Esophagus muscularis mucosa (tissue), 4 donors: ENCODE results near the gene EMP2. TPM values are rescaled to one million over a fixed set of nuclear protein-coding genes. Genes with fewer than 3 reads are reported as not detected.

Experiments used
- DNase-seq: peaks from one replicate; pipeline ENCODE4 v3.0.0-alpha.2; 2017; ENCODE audit errors: extremely low spot score
- H3K27ac ChIP-seq, 4 donors: fragments of 200-600 bp; sonication (generic); replicated peaks in 1 of 4; 1 replicate in 3 of 4; 2 replicates in 1 of 4; pipeline ENCODE4 v1.5.1; 2016 to 2019; ENCODE audit warnings: mild to moderate bottlenecking in 1 of 4
- H3K27me3 ChIP-seq, 4 donors: fragments of 200-600 bp; sonication (generic); one replicate each; pipeline versions ENCODE4 v1.5.1 to v1.6.0; 2016 to 2019
- H3K36me3 ChIP-seq, 4 donors: fragments of 200-600 bp; sonication (generic); one replicate each; pipeline ENCODE4 v1.5.1; 2016 to 2019
- H3K4me1 ChIP-seq, 4 donors: fragments of 200-600 bp; sonication (generic); one replicate each; pipeline ENCODE4 v1.5.1; 2016 to 2019
- H3K4me3 ChIP-seq, 4 donors: fragments of 200-600 bp; sonication (generic); 1 replicate in 2 of 4; 2 replicates in 2 of 4; pipeline ENCODE4 v1.5.1; 2016 to 2019; ENCODE audit warnings: mild to moderate bottlenecking in 4 of 4, moderate library complexity in 1 of 4
- H3K9me3 ChIP-seq, 4 donors: fragments of 200-600 bp; sonication (generic); 1 replicate in 3 of 4; 2 replicates in 1 of 4; pipeline ENCODE4 v1.5.1; 2016 to 2019
- CTCF ChIP-seq, 3 experiments: fragments of 200-600 bp in 2 of 3; fragments of 450-650 bp in 1 of 3; sonication (generic) in 2 of 3; IDR thresholded peaks; one replicate each; pipeline ENCODE4 v1.5.1; 2017 to 2019; ENCODE audit warnings: antibody characterized with exemption in 3 of 3, mild to moderate bottlenecking in 2 of 3, moderate library complexity in 1 of 3
- EP300 ChIP-seq: sonication (generic); formaldehyde crosslinking; IDR thresholded peaks from one replicate; pipeline ENCODE4 v1.6.1; 2017; ENCODE audit warnings: antibody characterized with exemption
- POLR2A ChIP-seq: fragments of 450-650 bp; IDR thresholded peaks from one replicate; pipeline ENCODE4 v1.6.1; 2017; ENCODE audit warnings: antibody characterized with exemption, moderate library complexity, mild to moderate bottlenecking, low read depth
- POLR2AphosphoS5 ChIP-seq, 2 donors: sonication (generic); formaldehyde crosslinking; IDR thresholded peaks; one replicate each; pipeline ENCODE4 v1.6.1; 2017; ENCODE audit warnings: antibody characterized with exemption in 2 of 2
- WGBS: methylation state at CpG from one replicate; pipeline ENCODE4 v1.1.5; 2018; 5-methylcytosine and 5-hydroxymethylcytosine counted together
- intact Hi-C: fragments of 100-400 bp; cut with DNase I; formaldehyde crosslinking; loops from one replicate; pipeline ENCODE4 v1.15.1; 2023
- total RNA-seq, 4 donors: library from RNA; depleted of rRNA; stranded (reverse); fragments of >200 nt; gene quantifications; one replicate each; pipeline versions ENCODE4 v1.1.0 to v1.2.1, GENCODE V29; 2016

Gene EMP2
- total RNA-seq, 4 donors from 2014 or later = 44.1 to 87.1 (median 57.3) TPM

- no peak overlapping the region for H3K27ac ChIP-seq
- intact Hi-C loops = no loop called here
- H3K27me3 ChIP-seq = no peaks in the 10 kb centered on the region
- no peak for DNase-seq
- TF ChIP-seq POLR2A (no peak), POLR2AphosphoS5 (IDR thresholded peaks at IDR 0.05) (no peak), EP300 (no peak), CTCF (IDR thresholded peaks at IDR 0.05) (no peak)
- peaks cover 14 to 73% (median 35%) of the 10 kb centered on the region in 4 donors for H3K36me3 ChIP-seq
- no peaks in the 10 kb centered on the region for H3K9me3 ChIP-seq
- peaks cover 0 to 7% (median 0%) of the 10 kb centered on the region in 4 donors for H3K4me1 ChIP-seq
- WGBS = 98% methylated on average over 6 of the region's 6 CpGs
- H3K4me3 ChIP-seq = no peak overlapping the region
These were observed 55.1 kb downstream of the EMP2 start for GRCh38 chr16:10525214-10525825.

GRCh38 chr16:10522966-10523365, 57.4 kb downstream of the EMP2 start:
- no peak for TF ChIP-seq CTCF (IDR thresholded peaks at IDR 0.05)
- TF ChIP-seq POLR2A = no peak
- TF ChIP-seq EP300 = no peak
- no peak for TF ChIP-seq POLR2AphosphoS5 (IDR thresholded peaks at IDR 0.05)
- Histone ChIP-seq H3K27me3 (no peaks in the 10 kb centered on the region), H3K9me3 (no peaks in the 10 kb centered on the region), H3K27ac (no peak overlapping the region), H3K36me3 (peaks cover 9 to 51% (median 30%) of the 10 kb centered on the region in 4 donors), H3K4me3 (no peak overlapping the region), H3K4me1 (peaks cover 0 to 7% (median 0%) of the 10 kb centered on the region in 4 donors)
- DNase-seq = no peak
- intact Hi-C loops = loop anchor here (5.0 kb wide), 1 partner anchor 399 kb away; no protein-coding TSS in a partner anchor
- 93% methylated on average over 2 of the region's 2 CpGs for WGBS

GRCh38 chr16:10521681-10522274, 58.6 kb downstream of the EMP2 start:
- no peaks in the 10 kb centered on the region for H3K9me3 ChIP-seq
- DNase-seq = no peak
- no peak for TF ChIP-seq EP300
- no peak for TF ChIP-seq POLR2A
- TF ChIP-seq CTCF (IDR thresholded peaks at IDR 0.05) = peak; percentile 64 to 88 (median 65)
- TF ChIP-seq POLR2AphosphoS5 (IDR thresholded peaks at IDR 0.05) = peak in 1 of 2 donors; percentile 53
- 58% methylated on average over 9 of the region's 9 CpGs for WGBS
- no peak overlapping the region for H3K4me3 ChIP-seq
- intact Hi-C loops = loop anchor here (2.0 to 5.0 kb wide), 2 partner anchors 215 to 401 kb away; no protein-coding TSS in a partner anchor
- no peak overlapping the region for H3K27ac ChIP-seq
- no peaks in the 10 kb centered on the region for H3K27me3 ChIP-seq
- peaks cover 0 to 7% (median 0%) of the 10 kb centered on the region in 4 donors for H3K4me1 ChIP-seq
- peaks cover 4 to 40% (median 20%) of the 10 kb centered on the region in 4 donors for H3K36me3 ChIP-seq

- Histone ChIP-seq H3K4me3 (no peak overlapping the region), H3K36me3 (peaks cover 4 to 32% (median 16%) of the 10 kb centered on the region in 4 donors), H3K9me3 (no peaks in the 10 kb centered on the region), H3K27ac (no peak overlapping the region), H3K4me1 (peaks cover 0 to 7% (median 0%) of the 10 kb centered on the region in 4 donors), H3K27me3 (no peaks in the 10 kb centered on the region)
- WGBS = 74% methylated on average over 7 of the region's 7 CpGs
- no peak for DNase-seq
- intact Hi-C loops = loop anchor here (2.0 to 5.0 kb wide), 2 partner anchors 216 to 401 kb away; no protein-coding TSS in a partner anchor
- TF ChIP-seq EP300 = no peak
- no peak for TF ChIP-seq CTCF (IDR thresholded peaks at IDR 0.05)
- no peak for TF ChIP-seq POLR2A
- no peak for TF ChIP-seq POLR2AphosphoS5 (IDR thresholded peaks at IDR 0.05)
These were observed 59.4 kb downstream of the EMP2 start for GRCh38 chr16:10520869-10521578.
